ENCODE measurements around the gene EDAR.
A peak's percentile ranks its signal among the peaks of the same experiment; 100 is the strongest.

Gene EDAR

GRCh38 chr2:108878276-108878675, 110.7 kb downstream of the EDAR start:
- no peak overlapping the region for H3K27ac ChIP-seq (ENCODE audit: insufficient read depth in 1 of 2, low read depth in 1 of 2, low read length in 2 of 2, poor library complexity in 1 of 2, severe bottlenecking in 2 of 2)
- CTCF ChIA-PET, result no interaction called here

GRCh38 chr2:108877506-108877905, 111.5 kb downstream of the EDAR start:
- no peaks in the 10 kb centered on the region for H3K4me1 ChIP-seq (ENCODE audit: control extremely low read depth in 1 of 4, control insufficient read depth in 4 of 4, insufficient read depth in 4 of 4, low read length in 3 of 4)
- 100% methylated on average over 2 of the region's 2 CpGs for WGBS (ENCODE audit: insufficient coverage)
- peaks cover under 1 to 23% (median 6%) of the 10 kb centered on the region in 4 experiments for H3K36me3 ChIP-seq (ENCODE audit: control insufficient read depth in 4 of 4, insufficient read depth in 4 of 4, low read length in 3 of 4)
- no peak for DNase-seq
- peaks cover 3 to 22% (median 7%) of the 10 kb centered on the region in 5 experiments for H3K9me3 ChIP-seq (ENCODE audit: control extremely low read depth in 1 of 5, control insufficient read depth in 4 of 5, insufficient read depth in 2 of 5, low read depth in 1 of 5, low read length in 4 of 5)
- CTCF ChIA-PET, result no interaction called here
- H3K27ac ChIP-seq (ENCODE audit: insufficient read depth in 1 of 2, low read depth in 1 of 2, low read length in 2 of 2, poor library complexity in 1 of 2, severe bottlenecking in 2 of 2), result no peak overlapping the region
- no peak overlapping the region for H3K4me3 ChIP-seq (ENCODE audit: control insufficient read depth in 1 of 7, extremely low read depth in 1 of 7, insufficient read depth in 4 of 7, low read depth in 2 of 7, low read length in 6 of 7)
- POLR2A ChIA-PET, result no interaction called here
- H3K27me3 ChIP-seq (replicated peaks in 2 of 5; ENCODE audit: control insufficient read depth in 4 of 5, insufficient read depth in 5 of 5, low read length in 4 of 5), result no peaks in the 10 kb centered on the region

More at GRCh38 chr2:108878276-108878675, 110.7 kb downstream of the EDAR start:
- WGBS (ENCODE audit: insufficient coverage), result 0% methylated on average over 1 of the region's 2 CpGs
- Histone ChIP-seq H3K9me3 (ENCODE audit: control extremely low read depth in 1 of 5, control insufficient read depth in 4 of 5, insufficient read depth in 2 of 5, low read depth in 1 of 5, low read length in 4 of 5) (peaks cover 3 to 28% (median 10%) of the 10 kb centered on the region in 5 experiments), H3K4me1 (ENCODE audit: control extremely low read depth in 1 of 4, control insufficient read depth in 4 of 4, insufficient read depth in 4 of 4, low read length in 3 of 4) (no peaks in the 10 kb centered on the region), H3K27me3 (replicated peaks in 2 of 5; ENCODE audit: control insufficient read depth in 4 of 5, insufficient read depth in 5 of 5, low read length in 4 of 5) (no peaks in the 10 kb centered on the region), H3K4me3 (ENCODE audit: control insufficient read depth in 1 of 7, extremely low read depth in 1 of 7, insufficient read depth in 4 of 7, low read depth in 2 of 7, low read length in 6 of 7) (no peak overlapping the region), H3K36me3 (ENCODE audit: control insufficient read depth in 4 of 4, insufficient read depth in 4 of 4, low read length in 3 of 4) (peaks cover 0 to 19% (median 4%) of the 10 kb centered on the region in 4 experiments)
- POLR2A ChIA-PET, result no interaction called here
- DNase-seq, result no peak

- peak in 2 of 3 donors; percentile 29 to 33 for DNase-seq
- CTCF ChIA-PET, result no interaction called here
- 93% methylated on average over 5 of the region's 5 CpGs for WGBS (ENCODE audit: insufficient coverage)
- Histone ChIP-seq H3K27me3 (replicated peaks in 2 of 5; ENCODE audit: control insufficient read depth in 4 of 5, insufficient read depth in 5 of 5, low read length in 4 of 5) (no peaks in the 10 kb centered on the region), H3K4me1 (ENCODE audit: control extremely low read depth in 1 of 4, control insufficient read depth in 4 of 4, insufficient read depth in 4 of 4, low read length in 3 of 4) (no peaks in the 10 kb centered on the region), H3K4me3 (ENCODE audit: control insufficient read depth in 1 of 7, extremely low read depth in 1 of 7, insufficient read depth in 4 of 7, low read depth in 2 of 7, low read length in 6 of 7) (no peak overlapping the region), H3K36me3 (ENCODE audit: control insufficient read depth in 4 of 4, insufficient read depth in 4 of 4, low read length in 3 of 4) (peaks cover 18 to 45% (median 29%) of the 10 kb centered on the region in 4 experiments), H3K27ac (ENCODE audit: insufficient read depth in 1 of 2, low read depth in 1 of 2, low read length in 2 of 2, poor library complexity in 1 of 2, severe bottlenecking in 2 of 2) (no peak overlapping the region), H3K9me3 (ENCODE audit: control extremely low read depth in 1 of 5, control insufficient read depth in 4 of 5, insufficient read depth in 2 of 5, low read depth in 1 of 5, low read length in 4 of 5) (peaks cover 7 to 33% (median 12%) of the 10 kb centered on the region in 5 experiments)
- POLR2A ChIA-PET, result no interaction called here
Measured at GRCh38 chr2:108870069-108870644, 118.9 kb downstream of the EDAR start.

GRCh38 chr2:108869542-108869941, 119.5 kb downstream of the EDAR start:
- Histone ChIP-seq H3K4me3 (ENCODE audit: control insufficient read depth in 1 of 7, extremely low read depth in 1 of 7, insufficient read depth in 4 of 7, low read depth in 2 of 7, low read length in 6 of 7) (peak overlapping the region in 1 of 7 experiments; percentile 5), H3K36me3 (ENCODE audit: control insufficient read depth in 4 of 4, insufficient read depth in 4 of 4, low read length in 3 of 4) (peaks cover 18 to 46% (median 29%) of the 10 kb centered on the region in 4 experiments), H3K27me3 (replicated peaks in 2 of 5; ENCODE audit: control insufficient read depth in 4 of 5, insufficient read depth in 5 of 5, low read length in 4 of 5) (no peaks in the 10 kb centered on the region), H3K27ac (ENCODE audit: insufficient read depth in 1 of 2, low read depth in 1 of 2, low read length in 2 of 2, poor library complexity in 1 of 2, severe bottlenecking in 2 of 2) (no peak overlapping the region), H3K4me1 (ENCODE audit: control extremely low read depth in 1 of 4, control insufficient read depth in 4 of 4, insufficient read depth in 4 of 4, low read length in 3 of 4) (no peaks in the 10 kb centered on the region), H3K9me3 (ENCODE audit: control extremely low read depth in 1 of 5, control insufficient read depth in 4 of 5, insufficient read depth in 2 of 5, low read depth in 1 of 5, low read length in 4 of 5) (peaks cover 7 to 31% (median 12%) of the 10 kb centered on the region in 5 experiments)
- POLR2A ChIA-PET, result no interaction called here
- CTCF ChIA-PET, result no interaction called here
- WGBS (ENCODE audit: insufficient coverage), result 100% methylated on average over 1 of the region's 3 CpGs
- no peak for DNase-seq

GRCh38 chr2:108868911-108869310, 120.1 kb downstream of the EDAR start:
- Histone ChIP-seq H3K4me1 (ENCODE audit: control extremely low read depth in 1 of 4, control insufficient read depth in 4 of 4, insufficient read depth in 4 of 4, low read length in 3 of 4) (no peaks in the 10 kb centered on the region), H3K27ac (ENCODE audit: insufficient read depth in 1 of 2, low read depth in 1 of 2, low read length in 2 of 2, poor library complexity in 1 of 2, severe bottlenecking in 2 of 2) (no peak overlapping the region), H3K9me3 (ENCODE audit: control extremely low read depth in 1 of 5, control insufficient read depth in 4 of 5, insufficient read depth in 2 of 5, low read depth in 1 of 5, low read length in 4 of 5) (peaks cover 7 to 31% (median 12%) of the 10 kb centered on the region in 5 experiments), H3K4me3 (ENCODE audit: control insufficient read depth in 1 of 7, extremely low read depth in 1 of 7, insufficient read depth in 4 of 7, low read depth in 2 of 7, low read length in 6 of 7) (no peak overlapping the region), H3K36me3 (ENCODE audit: control insufficient read depth in 4 of 4, insufficient read depth in 4 of 4, low read length in 3 of 4) (peaks cover 18 to 46% (median 27%) of the 10 kb centered on the region in 4 experiments), H3K27me3 (replicated peaks in 2 of 5; ENCODE audit: control insufficient read depth in 4 of 5, insufficient read depth in 5 of 5, low read length in 4 of 5) (no peaks in the 10 kb centered on the region)
- POLR2A ChIA-PET, result no interaction called here
- DNase-seq, result no peak
- WGBS (ENCODE audit: insufficient coverage), result no CpG with 5 or more reads among the region's 1 CpG
- CTCF ChIA-PET, result interaction anchor here (1.4 kb wide), 1 partner anchor 25 kb away, joined by 3 read pairs; no protein-coding TSS in a partner anchor

- H3K27me3 ChIP-seq (replicated peaks in 2 of 5; ENCODE audit: control insufficient read depth in 4 of 5, insufficient read depth in 5 of 5, low read length in 4 of 5), result no peaks in the 10 kb centered on the region
- no peaks in the 10 kb centered on the region for H3K4me1 ChIP-seq (ENCODE audit: control extremely low read depth in 1 of 4, control insufficient read depth in 4 of 4, insufficient read depth in 4 of 4, low read length in 3 of 4)
- CTCF ChIA-PET, result no interaction called here
- no peak for DNase-seq
- peaks cover 6 to 27% (median 11%) of the 10 kb centered on the region in 5 experiments for H3K9me3 ChIP-seq (ENCODE audit: control extremely low read depth in 1 of 5, control insufficient read depth in 4 of 5, insufficient read depth in 2 of 5, low read depth in 1 of 5, low read length in 4 of 5)
- no peak overlapping the region for H3K27ac ChIP-seq (ENCODE audit: insufficient read depth in 1 of 2, low read depth in 1 of 2, low read length in 2 of 2, poor library complexity in 1 of 2, severe bottlenecking in 2 of 2)
- POLR2A ChIA-PET, result no interaction called here
- H3K36me3 ChIP-seq (ENCODE audit: control insufficient read depth in 4 of 4, insufficient read depth in 4 of 4, low read length in 3 of 4), result peaks cover 20 to 35% (median 25%) of the 10 kb centered on the region in 4 experiments
- no peak overlapping the region for H3K4me3 ChIP-seq (ENCODE audit: control insufficient read depth in 1 of 7, extremely low read depth in 1 of 7, insufficient read depth in 4 of 7, low read depth in 2 of 7, low read length in 6 of 7)
Measured at GRCh38 chr2:108866041-108866440, 123.0 kb downstream of the EDAR start.

GRCh38 chr2:108858894-108859293, 130.1 kb downstream of the EDAR start:
- Histone ChIP-seq H3K9me3 (ENCODE audit: control extremely low read depth in 1 of 5, control insufficient read depth in 4 of 5, insufficient read depth in 2 of 5, low read depth in 1 of 5, low read length in 4 of 5) (peaks cover 0 to 3% (median 0%) of the 10 kb centered on the region in 5 experiments), H3K27me3 (replicated peaks in 2 of 5; ENCODE audit: control insufficient read depth in 4 of 5, insufficient read depth in 5 of 5, low read length in 4 of 5) (no peaks in the 10 kb centered on the region), H3K27ac (ENCODE audit: insufficient read depth in 1 of 2, low read depth in 1 of 2, low read length in 2 of 2, poor library complexity in 1 of 2, severe bottlenecking in 2 of 2) (no peak overlapping the region), H3K4me1 (ENCODE audit: control extremely low read depth in 1 of 4, control insufficient read depth in 4 of 4, insufficient read depth in 4 of 4, low read length in 3 of 4) (no peaks in the 10 kb centered on the region), H3K36me3 (ENCODE audit: control insufficient read depth in 4 of 4, insufficient read depth in 4 of 4, low read length in 3 of 4) (peaks cover 0 to 12% (median 8%) of the 10 kb centered on the region in 4 experiments), H3K4me3 (ENCODE audit: control insufficient read depth in 1 of 7, extremely low read depth in 1 of 7, insufficient read depth in 4 of 7, low read depth in 2 of 7, low read length in 6 of 7) (no peak overlapping the region)
- 94% methylated on average over 3 of the region's 3 CpGs for WGBS (ENCODE audit: insufficient coverage)
- POLR2A ChIA-PET, result no interaction called here
- CTCF ChIA-PET, result no interaction called here
- no peak for DNase-seq

All from common myeloid progenitor, CD34-positive (primary cell).